Measurements from ENCODE around the gene KHDC1. TPM values are rescaled to one million over a fixed set of nuclear protein-coding genes. Genes with fewer than 3 reads are reported as not detected.
"Not testable (repeated sequence)": the region's sequence is repeated elsewhere in the genome, so short reads cannot be mapped to it uniquely, and the experiment has no call there.

The KHDC1 gene
- total RNA-seq, 1 experiment from 2014 or later: 9.6 TPM

GRCh38 chr6:73254323-73254722 lies 8.7 kb downstream of the KHDC1 start:
- not testable (repeated sequence) for BruUV-seq (replicated peaks)

GRCh38 chr6:73252703-73253102 lies 10.3 kb downstream of the KHDC1 start:
- ATAC-seq: no peak
- no peak for DNase-seq (ENCODE audit: low read depth, low spot score)
- in situ Hi-C loops (cut with HindIII; ENCODE audit: low pct_unique_long_range_greater_than_20kb, low sequenced_read_pairs) (no loop called here), intact Hi-C loops (cut with micrococcal nuclease; ENCODE audit: unreplicated experiment) (no loop called here)
- no peaks in the 10 kb centered on the region for H3K4me1 ChIP-seq (ENCODE audit: control insufficient read depth, insufficient read depth, low read length)
- no TSS peak for BruUV-seq (replicated peaks)
- no peak overlapping the region for H3K4me3 ChIP-seq (ENCODE audit: low read depth in 2 of 2, low read length in 2 of 2)
- H3K27ac ChIP-seq (ENCODE audit: low read length): no peak overlapping the region
- CTCF ChIA-PET: interaction anchor here (0.7 kb wide), 1 partner anchor 41 kb away, joined by 6 read pairs; no protein-coding TSS in a partner anchor
- TF ChIP-seq, protein P1, sequence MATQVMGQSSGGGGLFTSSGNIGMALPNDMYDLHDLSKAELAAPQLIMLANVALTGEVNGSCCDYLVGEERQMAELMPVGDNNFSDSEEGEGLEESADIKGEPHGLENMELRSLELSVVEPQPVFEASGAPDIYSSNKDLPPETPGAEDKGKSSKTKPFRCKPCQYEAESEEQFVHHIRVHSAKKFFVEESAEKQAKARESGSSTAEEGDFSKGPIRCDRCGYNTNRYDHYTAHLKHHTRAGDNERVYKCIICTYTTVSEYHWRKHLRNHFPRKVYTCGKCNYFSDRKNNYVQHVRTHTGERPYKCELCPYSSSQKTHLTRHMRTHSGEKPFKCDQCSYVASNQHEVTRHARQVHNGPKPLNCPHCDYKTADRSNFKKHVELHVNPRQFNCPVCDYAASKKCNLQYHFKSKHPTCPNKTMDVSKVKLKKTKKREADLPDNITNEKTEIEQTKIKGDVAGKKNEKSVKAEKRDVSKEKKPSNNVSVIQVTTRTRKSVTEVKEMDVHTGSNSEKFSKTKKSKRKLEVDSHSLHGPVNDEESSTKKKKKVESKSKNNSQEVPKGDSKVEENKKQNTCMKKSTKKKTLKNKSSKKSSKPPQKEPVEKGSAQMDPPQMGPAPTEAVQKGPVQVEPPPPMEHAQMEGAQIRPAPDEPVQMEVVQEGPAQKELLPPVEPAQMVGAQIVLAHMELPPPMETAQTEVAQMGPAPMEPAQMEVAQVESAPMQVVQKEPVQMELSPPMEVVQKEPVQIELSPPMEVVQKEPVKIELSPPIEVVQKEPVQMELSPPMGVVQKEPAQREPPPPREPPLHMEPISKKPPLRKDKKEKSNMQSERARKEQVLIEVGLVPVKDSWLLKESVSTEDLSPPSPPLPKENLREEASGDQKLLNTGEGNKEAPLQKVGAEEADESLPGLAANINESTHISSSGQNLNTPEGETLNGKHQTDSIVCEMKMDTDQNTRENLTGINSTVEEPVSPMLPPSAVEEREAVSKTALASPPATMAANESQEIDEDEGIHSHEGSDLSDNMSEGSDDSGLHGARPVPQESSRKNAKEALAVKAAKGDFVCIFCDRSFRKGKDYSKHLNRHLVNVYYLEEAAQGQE (IDR thresholded peaks at IDR 0.05; ENCODE audit: insufficient read depth in 1 of 2, low read depth in 2 of 2, low read length in 1 of 2): no peak
- TF ChIP-seq SIN3A (IDR thresholded peaks at IDR 0.05; ENCODE audit: borderline replicate concordance, insufficient read depth, low read depth, low read length) (no peak), POLR2AphosphoS5 (IDR thresholded peaks at IDR 0.05; ENCODE audit: low read depth, low read length) (no peak), TCF7L2 (IDR thresholded peaks at IDR 0.05; ENCODE audit: low read depth, low read length) (no peak)
- TF ChIP-seq, protein P2, sequence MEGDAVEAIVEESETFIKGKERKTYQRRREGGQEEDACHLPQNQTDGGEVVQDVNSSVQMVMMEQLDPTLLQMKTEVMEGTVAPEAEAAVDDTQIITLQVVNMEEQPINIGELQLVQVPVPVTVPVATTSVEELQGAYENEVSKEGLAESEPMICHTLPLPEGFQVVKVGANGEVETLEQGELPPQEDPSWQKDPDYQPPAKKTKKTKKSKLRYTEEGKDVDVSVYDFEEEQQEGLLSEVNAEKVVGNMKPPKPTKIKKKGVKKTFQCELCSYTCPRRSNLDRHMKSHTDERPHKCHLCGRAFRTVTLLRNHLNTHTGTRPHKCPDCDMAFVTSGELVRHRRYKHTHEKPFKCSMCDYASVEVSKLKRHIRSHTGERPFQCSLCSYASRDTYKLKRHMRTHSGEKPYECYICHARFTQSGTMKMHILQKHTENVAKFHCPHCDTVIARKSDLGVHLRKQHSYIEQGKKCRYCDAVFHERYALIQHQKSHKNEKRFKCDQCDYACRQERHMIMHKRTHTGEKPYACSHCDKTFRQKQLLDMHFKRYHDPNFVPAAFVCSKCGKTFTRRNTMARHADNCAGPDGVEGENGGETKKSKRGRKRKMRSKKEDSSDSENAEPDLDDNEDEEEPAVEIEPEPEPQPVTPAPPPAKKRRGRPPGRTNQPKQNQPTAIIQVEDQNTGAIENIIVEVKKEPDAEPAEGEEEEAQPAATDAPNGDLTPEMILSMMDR (IDR thresholded peaks at IDR 0.05): no peak
- no peaks in the 10 kb centered on the region for H3K9me3 ChIP-seq (ENCODE audit: control insufficient read depth, insufficient read depth, low read depth, low read length)
- no peaks in the 10 kb centered on the region for H3K36me3 ChIP-seq (ENCODE audit: control insufficient read depth, insufficient read depth, low read length)
- no peaks in the 10 kb centered on the region for H3K27me3 ChIP-seq (ENCODE audit: control insufficient read depth, insufficient read depth, low read length)
- POLR2A ChIA-PET: interaction anchor here (0.6 kb wide), 1 partner anchor 110 kb away, joined by 3 read pairs; no protein-coding TSS in a partner anchor

More at GRCh38 chr6:73254323-73254722, 8.7 kb downstream of the KHDC1 start:
- in situ Hi-C loops (cut with HindIII; ENCODE audit: low pct_unique_long_range_greater_than_20kb, low sequenced_read_pairs); H3K27me3 ChIP-seq (ENCODE audit: control insufficient read depth, insufficient read depth, low read length); intact Hi-C loops (cut with micrococcal nuclease; ENCODE audit: unreplicated experiment); H3K4me3 ChIP-seq (ENCODE audit: low read depth in 2 of 2, low read length in 2 of 2); H3K36me3 ChIP-seq (ENCODE audit: control insufficient read depth, insufficient read depth, low read length); H3K9me3 ChIP-seq (ENCODE audit: control insufficient read depth, insufficient read depth, low read depth, low read length); H3K27ac ChIP-seq (ENCODE audit: low read length); DNase-seq (ENCODE audit: low read depth, low spot score); H3K4me1 ChIP-seq (ENCODE audit: control insufficient read depth, insufficient read depth, low read length); ATAC-seq; POLR2A ChIA-PET: not testable (repeated sequence)
- CTCF ChIA-PET: interaction anchor here (0.7 kb wide), 1 partner anchor 71 kb away, joined by 5 read pairs; no protein-coding TSS in a partner anchor

DNA sequence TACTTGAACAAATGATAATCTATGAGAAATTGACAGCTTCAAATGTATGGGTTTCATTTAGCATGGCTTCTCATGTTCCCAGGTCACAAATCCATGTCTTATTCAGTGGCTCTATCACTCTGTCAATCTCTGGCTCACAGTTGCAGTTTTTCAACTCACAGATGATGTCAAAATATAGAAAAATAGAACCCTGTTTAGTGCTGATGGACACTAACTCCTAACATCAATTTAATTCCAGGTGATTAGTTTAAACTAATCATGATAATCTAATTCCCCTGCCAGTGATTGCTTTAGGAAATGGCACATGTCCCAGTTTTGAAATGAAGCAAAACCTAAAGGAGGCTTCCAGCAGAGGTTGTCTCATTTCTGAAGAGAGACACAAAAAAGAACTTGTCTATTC lies 13.0 kb downstream of the KHDC1 start:
- TF ChIP-seq, protein P1 (IDR thresholded peaks at IDR 0.05; ENCODE audit: insufficient read depth in 1 of 2, low read depth in 2 of 2, low read length in 1 of 2): no peak
- TF ChIP-seq POLR2AphosphoS5 (IDR thresholded peaks at IDR 0.05; ENCODE audit: low read depth, low read length) (no peak), TCF7L2 (IDR thresholded peaks at IDR 0.05; ENCODE audit: low read depth, low read length) (no peak), SIN3A (IDR thresholded peaks at IDR 0.05; ENCODE audit: borderline replicate concordance, insufficient read depth, low read depth, low read length) (no peak)
- TF ChIP-seq, protein P2 (IDR thresholded peaks at IDR 0.05): no peak
- CTCF ChIA-PET: no interaction called here
- no peaks in the 10 kb centered on the region for H3K36me3 ChIP-seq (ENCODE audit: control insufficient read depth, insufficient read depth, low read length)
- H3K27ac ChIP-seq (ENCODE audit: low read length): no peak overlapping the region
- DNase-seq (ENCODE audit: low read depth, low spot score) (no peak), ATAC-seq (no peak)
- H3K4me3 ChIP-seq (ENCODE audit: low read depth in 2 of 2, low read length in 2 of 2): no peak overlapping the region
- in situ Hi-C loops (cut with HindIII; ENCODE audit: low pct_unique_long_range_greater_than_20kb, low sequenced_read_pairs): no loop called here
- POLR2A ChIA-PET: no interaction called here
- no peaks in the 10 kb centered on the region for H3K4me1 ChIP-seq (ENCODE audit: control insufficient read depth, insufficient read depth, low read length)
- intact Hi-C loops (cut with micrococcal nuclease; ENCODE audit: unreplicated experiment): no loop called here
- H3K9me3 ChIP-seq (ENCODE audit: control insufficient read depth, insufficient read depth, low read depth, low read length): no peaks in the 10 kb centered on the region
- H3K27me3 ChIP-seq (ENCODE audit: control insufficient read depth, insufficient read depth, low read length): no peaks in the 10 kb centered on the region; the same call in 1 of the 2 replicates
- BruUV-seq (replicated peaks): no TSS peak

All from Panc1 (cell line).